Measurements from ENCODE around the gene LPP. TPM values are rescaled to one million over a fixed set of nuclear protein-coding genes. Genes with fewer than 3 reads are reported as not detected.

The LPP gene
- total RNA-seq, 1 donor: 77.4 TPM

DNA sequence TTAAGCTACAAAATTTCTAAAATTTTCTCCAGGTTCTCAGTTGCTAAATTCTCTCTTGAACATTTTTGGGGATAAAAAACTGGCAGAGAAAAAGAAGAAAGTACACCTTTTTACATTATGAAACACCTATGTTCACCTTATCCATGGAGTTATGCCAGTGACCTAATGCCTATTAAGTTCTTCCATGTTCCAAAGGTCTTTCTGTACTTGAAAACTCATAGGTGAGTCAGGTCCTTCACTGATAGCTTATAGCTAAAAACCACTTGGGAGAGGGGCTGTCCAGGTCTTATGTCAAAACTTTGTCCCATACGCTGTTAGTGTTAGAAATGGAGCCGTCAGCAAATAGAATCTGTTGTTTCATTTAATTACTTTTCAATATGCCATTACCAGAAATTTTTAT lies 530.3 kb downstream of the LPP start:
- Histone ChIP-seq H3K4me2 (ENCODE audit: insufficient read depth, low read length) (no peak overlapping the region), H3K4me3 (ENCODE audit: insufficient read depth, low read length) (no peak overlapping the region), H4K20me1 (ENCODE audit: insufficient read depth, low read length) (peaks cover 4% of the 10 kb centered on the region), H3K27ac (ENCODE audit: low read depth, low read length) (no peak overlapping the region), H3K79me2 (ENCODE audit: insufficient read depth, low read length) (peaks cover 33% of the 10 kb centered on the region), H3K9me3 (ENCODE audit: low read depth, low read length) (no peaks in the 10 kb centered on the region), H3K27me3 (ENCODE audit: insufficient read depth, low read length) (no peaks in the 10 kb centered on the region), H3K36me3 (ENCODE audit: insufficient read depth, low read length) (no peaks in the 10 kb centered on the region), H2AFZ (ENCODE audit: low read length) (no peak overlapping the region), H3K4me1 (ENCODE audit: insufficient read depth, low read length) (peaks cover 50% of the 10 kb centered on the region)
- DNase-seq (ENCODE audit: insufficient read length, low spot score, missing footprints): no peak
- TF ChIP-seq, protein P1, sequence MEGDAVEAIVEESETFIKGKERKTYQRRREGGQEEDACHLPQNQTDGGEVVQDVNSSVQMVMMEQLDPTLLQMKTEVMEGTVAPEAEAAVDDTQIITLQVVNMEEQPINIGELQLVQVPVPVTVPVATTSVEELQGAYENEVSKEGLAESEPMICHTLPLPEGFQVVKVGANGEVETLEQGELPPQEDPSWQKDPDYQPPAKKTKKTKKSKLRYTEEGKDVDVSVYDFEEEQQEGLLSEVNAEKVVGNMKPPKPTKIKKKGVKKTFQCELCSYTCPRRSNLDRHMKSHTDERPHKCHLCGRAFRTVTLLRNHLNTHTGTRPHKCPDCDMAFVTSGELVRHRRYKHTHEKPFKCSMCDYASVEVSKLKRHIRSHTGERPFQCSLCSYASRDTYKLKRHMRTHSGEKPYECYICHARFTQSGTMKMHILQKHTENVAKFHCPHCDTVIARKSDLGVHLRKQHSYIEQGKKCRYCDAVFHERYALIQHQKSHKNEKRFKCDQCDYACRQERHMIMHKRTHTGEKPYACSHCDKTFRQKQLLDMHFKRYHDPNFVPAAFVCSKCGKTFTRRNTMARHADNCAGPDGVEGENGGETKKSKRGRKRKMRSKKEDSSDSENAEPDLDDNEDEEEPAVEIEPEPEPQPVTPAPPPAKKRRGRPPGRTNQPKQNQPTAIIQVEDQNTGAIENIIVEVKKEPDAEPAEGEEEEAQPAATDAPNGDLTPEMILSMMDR (IDR thresholded peaks at IDR 0.05; ENCODE audit: extremely low read depth, low read depth, low read length): no peak

DNA sequence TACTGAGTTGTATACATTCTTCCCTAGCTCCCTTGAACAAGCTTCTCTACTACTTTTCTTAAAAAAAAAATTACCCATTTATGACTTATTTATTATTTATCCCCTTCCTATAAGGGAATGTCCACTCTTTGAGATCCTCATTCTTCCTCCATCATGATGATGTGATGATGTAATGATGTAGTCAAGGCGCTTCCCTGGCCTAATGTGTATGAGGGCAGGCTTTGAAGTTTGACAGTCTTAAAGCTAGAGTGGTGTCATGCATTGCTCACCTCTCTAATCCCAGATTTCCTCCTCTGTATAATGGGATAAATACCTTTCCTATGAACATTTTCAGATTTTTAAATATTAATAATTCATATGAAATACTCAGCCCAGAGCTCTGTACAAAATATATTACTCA lies 531.8 kb downstream of the LPP start:
- no peak for DNase-seq (ENCODE audit: insufficient read length, low spot score, missing footprints)
- Histone ChIP-seq H4K20me1 (ENCODE audit: insufficient read depth, low read length) (peaks cover 6% of the 10 kb centered on the region), H2AFZ (ENCODE audit: low read length) (no peak overlapping the region), H3K4me2 (ENCODE audit: insufficient read depth, low read length) (no peak overlapping the region), H3K4me1 (ENCODE audit: insufficient read depth, low read length) (peaks cover 40% of the 10 kb centered on the region), H3K27me3 (ENCODE audit: insufficient read depth, low read length) (no peaks in the 10 kb centered on the region), H3K9me3 (ENCODE audit: low read depth, low read length) (no peaks in the 10 kb centered on the region), H3K79me2 (ENCODE audit: insufficient read depth, low read length) (peaks cover 46% of the 10 kb centered on the region), H3K4me3 (ENCODE audit: insufficient read depth, low read length) (no peak overlapping the region), H3K36me3 (ENCODE audit: insufficient read depth, low read length) (no peaks in the 10 kb centered on the region), H3K27ac (ENCODE audit: low read depth, low read length) (no peak overlapping the region)
- TF ChIP-seq, protein P1 (IDR thresholded peaks at IDR 0.05; ENCODE audit: extremely low read depth, low read depth, low read length): no peak

DNA sequence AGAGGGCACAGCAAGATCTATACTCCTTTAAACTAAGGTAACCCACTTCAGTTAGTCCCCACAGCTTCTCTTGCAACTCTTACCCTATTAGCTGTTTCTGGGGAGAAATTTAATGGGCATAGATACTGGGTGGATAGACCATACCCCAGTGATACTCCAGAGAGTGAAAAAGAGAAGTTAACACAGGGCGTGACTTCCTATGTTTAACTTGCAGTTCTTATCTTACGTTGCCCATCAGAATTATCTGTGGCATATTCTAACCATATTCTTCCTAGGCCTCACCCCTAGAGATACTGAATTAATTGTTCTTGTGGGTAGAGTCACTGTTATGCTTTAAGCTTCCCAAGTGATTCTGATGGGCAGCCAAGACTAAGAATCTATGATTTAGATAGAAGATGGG lies 532.4 kb downstream of the LPP start:
- Histone ChIP-seq H3K27ac (ENCODE audit: low read depth, low read length) (peak overlapping the region; percentile 84), H3K79me2 (ENCODE audit: insufficient read depth, low read length) (peaks cover 44% of the 10 kb centered on the region), H3K36me3 (ENCODE audit: insufficient read depth, low read length) (no peaks in the 10 kb centered on the region), H2AFZ (ENCODE audit: low read length) (no peak overlapping the region), H4K20me1 (ENCODE audit: insufficient read depth, low read length) (peaks cover 6% of the 10 kb centered on the region), H3K4me2 (ENCODE audit: insufficient read depth, low read length) (no peak overlapping the region), H3K9me3 (ENCODE audit: low read depth, low read length) (no peaks in the 10 kb centered on the region), H3K27me3 (ENCODE audit: insufficient read depth, low read length) (no peaks in the 10 kb centered on the region), H3K4me1 (ENCODE audit: insufficient read depth, low read length) (peaks cover 40% of the 10 kb centered on the region), H3K4me3 (ENCODE audit: insufficient read depth, low read length) (no peak overlapping the region)
- DNase-seq (ENCODE audit: insufficient read length, low spot score, missing footprints): no peak
- TF ChIP-seq, protein P1 (IDR thresholded peaks at IDR 0.05; ENCODE audit: extremely low read depth, low read depth, low read length): no peak

DNA sequence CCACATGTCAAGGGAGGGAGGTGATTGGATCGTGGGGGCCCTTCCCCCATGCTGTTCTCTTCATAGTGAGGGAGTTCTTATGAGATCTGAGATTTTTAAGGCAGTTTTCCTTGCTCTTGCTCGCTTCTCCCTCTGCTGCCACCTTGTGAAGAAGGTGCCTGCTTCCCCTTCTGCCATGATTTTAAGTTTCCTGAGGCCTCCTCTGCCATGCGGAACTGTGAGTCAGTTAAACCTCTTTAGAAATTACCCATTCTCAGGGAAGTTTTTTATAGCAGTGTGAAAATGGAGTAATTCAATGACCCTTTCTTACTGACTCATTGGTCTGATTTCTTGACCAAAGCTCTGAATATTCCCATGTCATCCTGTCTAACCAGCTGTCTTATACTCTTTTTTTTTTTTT lies 533.4 kb downstream of the LPP start:
- Histone ChIP-seq H3K9me3 (ENCODE audit: low read depth, low read length) (no peaks in the 10 kb centered on the region), H3K27me3 (ENCODE audit: insufficient read depth, low read length) (no peaks in the 10 kb centered on the region), H3K27ac (ENCODE audit: low read depth, low read length) (peak overlapping the region; percentile 84), H3K4me2 (ENCODE audit: insufficient read depth, low read length) (no peak overlapping the region), H3K4me3 (ENCODE audit: insufficient read depth, low read length) (no peak overlapping the region), H3K4me1 (ENCODE audit: insufficient read depth, low read length) (peaks cover 37% of the 10 kb centered on the region), H4K20me1 (ENCODE audit: insufficient read depth, low read length) (peaks cover 6% of the 10 kb centered on the region), H2AFZ (ENCODE audit: low read length) (no peak overlapping the region), H3K36me3 (ENCODE audit: insufficient read depth, low read length) (no peaks in the 10 kb centered on the region), H3K79me2 (ENCODE audit: insufficient read depth, low read length) (peaks cover 34% of the 10 kb centered on the region)
- no peak for DNase-seq (ENCODE audit: insufficient read length, low spot score, missing footprints)
- TF ChIP-seq, protein P1 (IDR thresholded peaks at IDR 0.05; ENCODE audit: extremely low read depth, low read depth, low read length): peak; percentile 65
